OCI-LY7 (cell line): ENCODE data around the gene MILR1. TPM values are rescaled to one million over a fixed set of nuclear protein-coding genes. Genes with fewer than 3 reads are reported as not detected.

Source experiments
- BruUV-seq: library from RNA; stranded (reverse); fragments of 400-500 nt; replicated peaks from 2 replicates; lab custom pipeline; 2021; lab: Mats Ljungman, UMichigan
- CTCF ChIA-PET: fragments of 300-600 bp; sonication (Branson Sonifier 250); formaldehyde crosslinking; loops from one replicate; lab custom pipeline; 2022; ENCODE audit warnings: antibody characterized with exemption; ENCODE audit not compliant: unreplicated experiment; lab: Charles Lee
- POLR2A ChIA-PET: fragments of 300-600 bp; sonication (Branson Sonifier 250); formaldehyde crosslinking; loops from one replicate; lab custom pipeline; 2022; ENCODE audit warnings: antibody characterized with exemption; lab: Charles Lee
- DNase-seq: peaks from one replicate; pipeline ENCODE4 v3.0.0-alpha.2; 2015; ENCODE audit warnings: low spot score
- H2AFZ ChIP-seq: fragments of 200-600 bp; sonication (generic), shearing (Covaris generic); 2 replicates; pipeline ENCODE4 v1.6.1; 2014; ENCODE audit warnings: mild to moderate bottlenecking, antibody characterized with exemption, low read length, moderate library complexity
- H3K27ac ChIP-seq: fragments of 200-600 bp; sonication (generic); 2 replicates; pipeline ENCODE4 v1.5.1; 2014; ENCODE audit warnings: mixed run types, low read depth, mild to moderate bottlenecking, moderate library complexity, low read length, inconsistent platforms; ENCODE audit not compliant: poor library complexity, severe bottlenecking
- H3K36me3 ChIP-seq: fragments of 200-600 bp; sonication (generic); 2 replicates; pipeline ENCODE4 v1.6.1; 2014; ENCODE audit warnings: mild to moderate bottlenecking, antibody characterized with exemption, low read length, moderate library complexity, mixed read lengths; ENCODE audit not compliant: insufficient read depth
- H3K4me1 ChIP-seq: fragments of 200-600 bp; sonication (generic); 2 replicates; pipeline ENCODE4 v1.5.1; 2014; ENCODE audit warnings: mild to moderate bottlenecking, low read length; ENCODE audit not compliant: insufficient read depth, poor library complexity, severe bottlenecking
- H3K4me2 ChIP-seq: fragments of 200-600 bp; sonication (generic); 2 replicates; pipeline ENCODE4 v1.6.1; 2014; ENCODE audit warnings: mild to moderate bottlenecking, low read length
- H3K4me3 ChIP-seq: fragments of 200-600 bp; sonication (generic); 2 replicates; pipeline ENCODE4 v1.5.1; 2014; ENCODE audit warnings: mild to moderate bottlenecking, low read depth, low read length; ENCODE audit not compliant: poor library complexity, severe bottlenecking
- H3K79me2 ChIP-seq: fragments of 200-600 bp; sonication (generic); 2 replicates; pipeline ENCODE4 v1.6.1; 2016; ENCODE audit warnings: low read depth, mild to moderate bottlenecking, low read length, moderate library complexity, mixed read lengths; ENCODE audit not compliant: insufficient read depth
- H3K9me2 ChIP-seq: fragments of 200-600 bp; sonication (generic); 2 replicates; pipeline ENCODE4 v1.6.1; 2016; ENCODE audit warnings: mild to moderate bottlenecking, low read length, mixed read lengths; ENCODE audit not compliant: insufficient read depth
- H3K9me3 ChIP-seq: fragments of 200-600 bp; sonication (generic); 2 replicates; pipeline ENCODE4 v1.6.1; 2014; ENCODE audit warnings: mild to moderate bottlenecking, mixed run types, low read length, mixed read lengths
- H4K20me1 ChIP-seq: fragments of 200-600 bp; sonication (generic); 2 replicates; pipeline ENCODE4 v1.6.1; 2014; ENCODE audit warnings: mild to moderate bottlenecking, antibody characterized with exemption, low read length, moderate library complexity, mixed read lengths; ENCODE audit not compliant: insufficient read depth
- EZH2phosphoT487 ChIP-seq: fragments of 200-600 bp; sonication (generic); IDR thresholded peaks from 2 replicates; pipeline ENCODE4 v1.6.1; 2018; ENCODE audit warnings: low read depth, borderline replicate concordance, mild to moderate bottlenecking, mixed run types, antibody characterized with exemption, low read length, moderate library complexity, mixed read lengths
- intact Hi-C: fragments of 100-400 bp; cut with micrococcal nuclease; formaldehyde crosslinking; loops from one replicate; pipeline ENCODE4 v1.10.0; 2022; ENCODE audit not compliant: unreplicated experiment
- total RNA-seq, 2 experiments: library from RNA; depleted of rRNA in 1 of 2; stranded (reverse); fragments of >200 nt in 1 of 2; shearing (Covaris generic) in 1 of 2; gene quantifications; 2 replicates each; pipeline ENCODE4 v1.2.3, GENCODE V29; 2014 to 2022
- TF ChIP-seq, protein P1 (sequence below): fragments of 200-600 bp; sonication (generic); conservative IDR thresholded peaks from 2 replicates; pipeline ENCODE4 v1.5.1; 2014; ENCODE audit warnings: mild to moderate bottlenecking, antibody characterized with exemption, low read length, moderate library complexity, mixed read lengths

MILR1 gene
- total RNA-seq, 2 experiments from 2014 or later: 68.7 to 101 TPM

DNA sequence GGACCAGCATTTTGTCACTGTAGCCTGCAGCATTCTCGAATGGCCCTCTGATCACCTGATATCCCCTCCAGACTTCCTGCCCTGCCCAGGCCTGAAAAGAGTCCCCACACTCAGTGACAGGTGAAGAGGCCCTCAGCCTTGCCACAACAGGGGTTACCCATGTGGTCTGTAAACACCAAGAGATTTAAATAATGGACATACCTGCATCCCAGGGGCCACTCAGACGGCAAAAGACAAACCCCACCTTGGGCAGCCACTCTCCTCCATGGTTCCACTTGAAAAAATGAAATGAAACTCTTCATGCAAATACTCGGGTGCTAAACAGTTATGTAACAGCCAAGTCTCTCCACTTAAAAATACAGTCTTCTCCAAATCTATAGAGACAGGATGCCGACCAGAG is 35.4 kb upstream of the MILR1 start:
- DNase-seq: peak; percentile 79
- Histone ChIP-seq H2AFZ (peak overlapping the region; percentile 62; the same call in 1 of the 2 replicates), H3K9me3 (no peaks in the 10 kb centered on the region), H3K27ac (peak overlapping the region; percentile 86), H4K20me1 (no peaks in the 10 kb centered on the region), H3K4me3 (peak overlapping the region; percentile 70), H3K79me2 (peaks cover 34% of the 10 kb centered on the region; the same call in 1 of the 2 replicates), H3K9me2 (no peaks in the 10 kb centered on the region), H3K4me1 (peaks cover 58% of the 10 kb centered on the region), H3K36me3 (no peaks in the 10 kb centered on the region), H3K4me2 (peak overlapping the region; percentile 89)
- TF ChIP-seq EZH2phosphoT487: no peak
- TF ChIP-seq, protein P1, sequence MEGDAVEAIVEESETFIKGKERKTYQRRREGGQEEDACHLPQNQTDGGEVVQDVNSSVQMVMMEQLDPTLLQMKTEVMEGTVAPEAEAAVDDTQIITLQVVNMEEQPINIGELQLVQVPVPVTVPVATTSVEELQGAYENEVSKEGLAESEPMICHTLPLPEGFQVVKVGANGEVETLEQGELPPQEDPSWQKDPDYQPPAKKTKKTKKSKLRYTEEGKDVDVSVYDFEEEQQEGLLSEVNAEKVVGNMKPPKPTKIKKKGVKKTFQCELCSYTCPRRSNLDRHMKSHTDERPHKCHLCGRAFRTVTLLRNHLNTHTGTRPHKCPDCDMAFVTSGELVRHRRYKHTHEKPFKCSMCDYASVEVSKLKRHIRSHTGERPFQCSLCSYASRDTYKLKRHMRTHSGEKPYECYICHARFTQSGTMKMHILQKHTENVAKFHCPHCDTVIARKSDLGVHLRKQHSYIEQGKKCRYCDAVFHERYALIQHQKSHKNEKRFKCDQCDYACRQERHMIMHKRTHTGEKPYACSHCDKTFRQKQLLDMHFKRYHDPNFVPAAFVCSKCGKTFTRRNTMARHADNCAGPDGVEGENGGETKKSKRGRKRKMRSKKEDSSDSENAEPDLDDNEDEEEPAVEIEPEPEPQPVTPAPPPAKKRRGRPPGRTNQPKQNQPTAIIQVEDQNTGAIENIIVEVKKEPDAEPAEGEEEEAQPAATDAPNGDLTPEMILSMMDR: no peak
- CTCF ChIA-PET: interaction anchor here (1.1 kb wide), 1 partner anchor 95 kb away, joined by 3 read pairs; no protein-coding TSS in a partner anchor
- no TSS peak for BruUV-seq
- POLR2A ChIA-PET: interaction anchor here (0.5 to 1.8 kb wide), 3 partner anchors 12 to 98 kb away, joined by 4 read pairs; no protein-coding TSS in a partner anchor
- intact Hi-C loops: loop anchor here (1.0 to 5.0 kb wide), 2 partner anchors 9 to 266 kb away; no protein-coding TSS in a partner anchor

DNA sequence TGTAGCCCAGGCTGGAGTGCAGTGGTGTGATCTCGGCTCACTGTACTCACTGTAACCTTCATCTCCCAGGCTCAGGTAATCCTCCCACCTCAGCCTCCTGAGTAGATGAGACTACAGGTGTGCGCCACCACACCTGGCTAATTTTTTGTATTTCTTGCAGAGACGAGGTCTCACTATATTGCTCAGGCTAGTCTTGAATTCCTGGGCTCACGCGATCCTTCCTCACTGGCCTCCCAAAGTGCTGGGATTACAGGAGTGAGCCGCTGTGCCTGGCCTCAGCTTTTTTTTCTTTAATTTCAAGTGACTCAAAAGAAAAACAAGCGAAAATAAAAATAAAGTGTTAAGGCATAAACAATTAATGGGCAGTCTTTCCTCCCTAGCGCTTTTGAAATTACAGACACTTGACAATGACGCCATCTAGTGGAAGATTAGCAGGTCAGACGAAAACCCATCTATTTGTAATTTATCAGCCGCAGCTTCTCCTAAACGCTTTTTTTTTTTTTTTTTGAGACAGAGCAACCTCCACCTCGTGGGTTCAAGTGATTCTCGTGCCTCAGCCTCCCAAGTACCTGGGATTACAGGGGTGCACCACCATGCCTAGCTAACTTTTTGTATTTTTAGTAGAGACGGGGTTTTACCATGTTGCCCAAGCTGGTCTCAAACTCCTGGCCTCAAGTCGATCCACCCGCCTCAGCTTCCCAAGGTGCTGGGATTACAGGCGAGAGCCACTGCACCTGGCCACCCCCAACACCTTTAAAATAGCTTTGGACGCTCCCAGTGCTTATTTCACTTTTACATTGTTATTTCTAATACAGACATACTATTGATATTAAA is 30.2 kb upstream of the MILR1 start:
- Histone ChIP-seq H2AFZ (no peak overlapping the region), H3K9me2 (no peaks in the 10 kb centered on the region), H3K4me3 (no peak overlapping the region), H3K4me2 (no peak overlapping the region), H3K9me3 (no peaks in the 10 kb centered on the region), H3K79me2 (no peaks in the 10 kb centered on the region), H3K27ac (no peak overlapping the region), H3K36me3 (no peaks in the 10 kb centered on the region), H3K4me1 (peaks cover 11% of the 10 kb centered on the region), H4K20me1 (no peaks in the 10 kb centered on the region)
- BruUV-seq: no TSS peak
- intact Hi-C loops: loop anchor here (1.0 kb wide), 2 partner anchors 97 to 111 kb away; no protein-coding TSS in a partner anchor
- no peak for TF ChIP-seq EZH2phosphoT487
- TF ChIP-seq, protein P1: peak; percentile 86
- POLR2A ChIA-PET: interaction anchor here (0.6 to 1.9 kb wide), 8 partner anchors 24 to 682 kb away, joined by 3 to 7 read pairs (median 4); partner anchors contain the start of genes DDX5 and POLG2
- CTCF ChIA-PET: interaction anchor here (0.6 to 1.0 kb wide), 3 partner anchors 98 to 109 kb away, joined by 3 read pairs; no protein-coding TSS in a partner anchor
- peak; percentile 84 for DNase-seq
